NB4 (cell line): ENCODE data around the gene DST.

ENCODE experiments used
- MAX ChIP-seq: IDR thresholded peaks from 2 replicates; pipeline ENCODE4 v1.6.1; 2011; ENCODE audit warnings: low read depth, low read length
- MYC ChIP-seq: IDR thresholded peaks from 2 replicates; pipeline ENCODE4 v1.6.1; 2011; ENCODE audit warnings: low read depth, low read length
- POLR2A ChIP-seq: IDR thresholded peaks from 2 replicates; pipeline ENCODE4 v1.6.1; 2011; ENCODE audit warnings: mild to moderate bottlenecking; ENCODE audit not compliant: insufficient read length; ENCODE audit errors: extremely low read depth
- TF ChIP-seq, protein P1 (sequence below): IDR thresholded peaks from one replicate; pipeline ENCODE4 v1.5.1; 2012; ENCODE audit warnings: low read depth, low read length

DNA sequence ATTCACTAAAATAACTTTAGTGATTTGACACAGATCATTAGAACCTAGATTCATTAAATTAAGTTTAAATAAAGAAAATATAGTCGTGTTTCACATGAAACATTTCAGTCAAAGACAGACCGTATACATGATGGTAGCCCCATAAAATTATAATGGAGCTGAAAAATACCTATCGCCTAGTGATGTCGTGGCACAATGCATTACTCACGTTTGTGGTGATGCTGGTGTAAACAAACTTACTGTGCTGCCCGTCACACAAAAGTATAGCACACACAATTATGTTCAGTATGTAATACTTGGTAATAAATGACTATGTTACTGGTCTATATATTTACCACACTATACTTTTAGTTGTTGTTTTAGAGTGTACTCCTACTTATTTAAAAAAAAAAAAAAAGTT, 17.3 kb downstream of the DST start:
- TF ChIP-seq POLR2A (no peak), MYC (no peak), MAX (no peak)
- TF ChIP-seq, protein P1, sequence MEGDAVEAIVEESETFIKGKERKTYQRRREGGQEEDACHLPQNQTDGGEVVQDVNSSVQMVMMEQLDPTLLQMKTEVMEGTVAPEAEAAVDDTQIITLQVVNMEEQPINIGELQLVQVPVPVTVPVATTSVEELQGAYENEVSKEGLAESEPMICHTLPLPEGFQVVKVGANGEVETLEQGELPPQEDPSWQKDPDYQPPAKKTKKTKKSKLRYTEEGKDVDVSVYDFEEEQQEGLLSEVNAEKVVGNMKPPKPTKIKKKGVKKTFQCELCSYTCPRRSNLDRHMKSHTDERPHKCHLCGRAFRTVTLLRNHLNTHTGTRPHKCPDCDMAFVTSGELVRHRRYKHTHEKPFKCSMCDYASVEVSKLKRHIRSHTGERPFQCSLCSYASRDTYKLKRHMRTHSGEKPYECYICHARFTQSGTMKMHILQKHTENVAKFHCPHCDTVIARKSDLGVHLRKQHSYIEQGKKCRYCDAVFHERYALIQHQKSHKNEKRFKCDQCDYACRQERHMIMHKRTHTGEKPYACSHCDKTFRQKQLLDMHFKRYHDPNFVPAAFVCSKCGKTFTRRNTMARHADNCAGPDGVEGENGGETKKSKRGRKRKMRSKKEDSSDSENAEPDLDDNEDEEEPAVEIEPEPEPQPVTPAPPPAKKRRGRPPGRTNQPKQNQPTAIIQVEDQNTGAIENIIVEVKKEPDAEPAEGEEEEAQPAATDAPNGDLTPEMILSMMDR: no peak
